Endothelial cell of umbilical vein (primary cell): Measurements from ENCODE around the gene PFKP. TPM values are rescaled to one million over a fixed set of nuclear protein-coding genes. Genes with fewer than 3 reads are reported as not detected.

Experiments
- BruUV-seq: library from RNA; stranded (reverse); fragments of 400-500 nt; replicated peaks from 2 replicates; lab custom pipeline; 2021; lab: Mats Ljungman, UMichigan
- CTCF ChIA-PET: fragments of 300-600, 350-600 bp; sonication (Branson Sonifier 250); formaldehyde crosslinking; loops from one replicate; lab custom pipeline; 2021; ENCODE audit warnings: antibody characterized with exemption, inconsistent platforms; lab: Charles Lee
- POLR2A ChIA-PET: fragments of 300-600, 350-600 bp; sonication (Branson Sonifier 250); formaldehyde crosslinking; loops from one replicate; lab custom pipeline; 2021; ENCODE audit warnings: antibody characterized with exemption, inconsistent platforms; lab: Charles Lee
- DNase-seq: peaks from one replicate; pipeline ENCODE4 v3.0.0-alpha.2; 2011; ENCODE audit warnings: low read depth, low spot score
- FAIRE-seq: peaks from 2 replicates; lab custom pipeline; 2011; peaks lifted over from hg19 to GRCh38; lab: Jason Lieb, UNC
- H2AFZ ChIP-seq: 2 replicates; pipeline ENCODE4 v1.6.0; 2012; ENCODE audit warnings: low read depth, low read length, control low read depth, inconsistent platforms
- H3K27ac ChIP-seq: 2 replicates; pipeline ENCODE4 v1.5.1; 2011; ENCODE audit warnings: low read depth, mild to moderate bottlenecking, control low read depth, low read length, moderate library complexity; ENCODE audit not compliant: insufficient read depth
- H3K27me3 ChIP-seq, 2 experiments: 2 replicates each; pipeline versions ENCODE4 v1.6.0 to v1.6.1; 2011; ENCODE audit warnings: low read length in 2 of 2, mixed read lengths in 1 of 2; ENCODE audit not compliant: control insufficient read depth in 2 of 2, insufficient read depth in 2 of 2
- H3K36me3 ChIP-seq, 2 experiments: 2 replicates in 1 of 2; 3 replicates in 1 of 2; pipeline ENCODE4 v1.5.1; 2011; ENCODE audit warnings: low read length in 2 of 2, mild to moderate bottlenecking in 1 of 2, moderate library complexity in 1 of 2; ENCODE audit not compliant: control insufficient read depth in 2 of 2, insufficient read depth in 2 of 2; ENCODE audit errors: extremely low read depth in 1 of 2
- H3K4me1 ChIP-seq: 3 replicates; pipeline ENCODE4 v1.5.1; 2011; ENCODE audit warnings: mild to moderate bottlenecking, low read length; ENCODE audit not compliant: control insufficient read depth, insufficient read depth; ENCODE audit errors: extremely low read depth
- H3K4me2 ChIP-seq: 2 replicates; pipeline ENCODE4 v1.6.1; 2011; ENCODE audit warnings: low read length, control low read depth, mixed read lengths; ENCODE audit not compliant: insufficient read depth
- H3K4me3 ChIP-seq, 3 experiments: fragments of 200-600 bp in 1 of 3; sonication (generic), shearing (Covaris generic) in 1 of 3; replicated peaks in 1 of 3; 2 replicates each; pipeline ENCODE4 v1.5.1; 2011 to 2016; ENCODE audit warnings: control low read depth in 3 of 3, low read length in 3 of 3, mild to moderate bottlenecking in 2 of 3, inconsistent platforms in 1 of 3, low read depth in 1 of 3, moderate library complexity in 1 of 3; ENCODE audit not compliant: insufficient read depth in 1 of 3
- H3K79me2 ChIP-seq: 2 replicates; pipeline ENCODE4 v1.6.0; 2012; ENCODE audit warnings: low read length, inconsistent platforms; ENCODE audit not compliant: control insufficient read depth, insufficient read depth
- H3K9ac ChIP-seq: replicated peaks from 2 replicates; pipeline ENCODE3; 2011; ENCODE audit warnings: low read length, control low read depth; ENCODE audit not compliant: insufficient read depth; ENCODE audit errors: extremely low read depth
- H3K9me1 ChIP-seq: replicated peaks from 3 replicates; pipeline ENCODE4 v1.6.0; 2011; ENCODE audit warnings: mild to moderate bottlenecking, low read length; ENCODE audit not compliant: control insufficient read depth, insufficient read depth; ENCODE audit errors: extremely low read depth
- H3K9me3 ChIP-seq: replicated peaks from 2 replicates; pipeline ENCODE4 v1.5.1; 2012; ENCODE audit warnings: low read length, inconsistent platforms; ENCODE audit not compliant: control insufficient read depth, insufficient read depth
- H4K20me1 ChIP-seq: replicated peaks from 2 replicates; pipeline ENCODE3; 2011; ENCODE audit warnings: mild to moderate bottlenecking, low read length; ENCODE audit not compliant: control insufficient read depth, insufficient read depth; ENCODE audit errors: extremely low read depth
- CTCF ChIP-seq, 2 donors: IDR thresholded peaks; 1 replicate in 1 of 2; 2 replicates in 1 of 2; pipeline ENCODE4 v1.5.1; 2011; ENCODE audit warnings: low read length in 2 of 2, mild to moderate bottlenecking in 2 of 2, moderate library complexity in 2 of 2, control low read depth in 1 of 2, inconsistent platforms in 1 of 2, low read depth in 1 of 2; ENCODE audit not compliant: insufficient read depth in 1 of 2; ENCODE audit errors: extremely low read depth in 1 of 2
- EZH2 ChIP-seq: IDR thresholded peaks from 2 replicates; pipeline ENCODE4 v1.6.1; 2012; ENCODE audit warnings: borderline replicate concordance, low read depth, mild to moderate bottlenecking, moderate library complexity, low read length, inconsistent platforms; ENCODE audit not compliant: severe bottlenecking
- FOS ChIP-seq: IDR thresholded peaks from 2 replicates; pipeline ENCODE4 v1.6.1; 2011; ENCODE audit warnings: mild to moderate bottlenecking, low read length, moderate library complexity, borderline replicate concordance; ENCODE audit not compliant: insufficient read depth
- GATA2 ChIP-seq: IDR thresholded peaks from 2 replicates; pipeline ENCODE4 v1.7.0; 2011; ENCODE audit warnings: low read depth, mild to moderate bottlenecking, moderate library complexity, mixed read lengths, low read length; ENCODE audit not compliant: insufficient read length, insufficient read depth
- MAX ChIP-seq: IDR thresholded peaks from 2 replicates; pipeline ENCODE4 v1.6.1; 2011; ENCODE audit not compliant: insufficient read depth, insufficient read length
- MYC ChIP-seq: IDR thresholded peaks from one replicate; pipeline ENCODE4 v1.6.1; 2011; ENCODE audit warnings: mild to moderate bottlenecking, low read depth, low read length
- POLR2A ChIP-seq: IDR thresholded peaks from 2 replicates; pipeline ENCODE4 v1.6.1; 2012; ENCODE audit warnings: low read depth, mild to moderate bottlenecking, control low read depth, low read length
- POLR2AphosphoS5 ChIP-seq: IDR thresholded peaks from 2 replicates; pipeline ENCODE4 v1.6.1; 2012; ENCODE audit warnings: low read depth, mild to moderate bottlenecking, control low read depth, low read length, moderate library complexity; ENCODE audit not compliant: insufficient read depth
- dilution Hi-C: fragments of 300-500 bp; cut with MboI; formaldehyde crosslinking; loops from one replicate; pipeline ENCODE4 v1.15.0; 2019; ENCODE audit warnings: low sequenced_read_pairs; ENCODE audit not compliant: extremely low pct_ligation_motif_present
- intact Hi-C: fragments of 100-400 bp; cut with micrococcal nuclease; formaldehyde crosslinking; loops from one replicate; pipeline ENCODE4 v1.10.0; 2022
- polyA plus RNA-seq, 4 experiments: library from polyadenylated mRNA; depleted of rRNA in 3 of 4; stranded (reverse) in 3 of 4; unstranded in 1 of 4; fragments of >200 nt; gene quantifications; 2 replicates each; pipeline versions ENCODE4 v1.2.1 to v1.2.3, GENCODE V29; 2011 to 2012; ENCODE audit warnings: missing spikeins in 1 of 4
- total RNA-seq: library from RNA; stranded (reverse); gene quantifications from 2 replicates; pipeline ENCODE4 v1.2.3, GENCODE V29; 2021

PFKP gene
- total and polyA plus RNA-seq, 2 donors (not counting 3 experiments of a cell fraction or from before 2014, with no cell fraction given), result 185 to 359 TPM

DNA sequence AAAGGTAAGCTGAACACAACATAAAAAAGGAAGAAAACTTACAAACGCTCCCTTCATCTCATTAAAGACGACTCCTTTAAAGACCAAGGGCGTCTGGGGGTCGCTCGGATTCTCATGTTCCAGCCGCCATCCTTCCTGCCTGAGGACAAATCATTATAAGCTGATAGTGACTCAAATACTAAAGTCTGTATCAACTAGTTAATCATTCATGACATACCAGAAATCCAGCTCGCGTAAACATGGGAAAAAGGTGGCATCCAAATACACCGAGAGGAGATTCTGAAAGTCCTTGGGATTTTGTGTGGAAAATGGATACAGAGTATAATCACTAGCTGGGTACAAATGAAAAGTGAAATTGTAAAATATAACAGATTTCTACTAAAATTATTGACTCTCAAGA is 97.8 kb downstream of the PFKP start:
- peaks cover 33 to 42% of the 10 kb centered on the region in 2 experiments for H3K36me3 ChIP-seq
- H3K9me1 ChIP-seq, result no peaks in the 10 kb centered on the region
- intact Hi-C loops, result no loop called here
- H3K27me3 ChIP-seq, result no peaks in the 10 kb centered on the region
- H2AFZ ChIP-seq, result no peak overlapping the region
- dilution Hi-C loops, result no loop called here
- H3K4me2 ChIP-seq, result no peak overlapping the region
- FAIRE-seq (peak; percentile 53), DNase-seq (no peak)
- POLR2A ChIA-PET, result no interaction called here
- no peaks in the 10 kb centered on the region for H3K4me1 ChIP-seq
- no peak overlapping the region for H3K9ac ChIP-seq
- H3K9me3 ChIP-seq, result no peaks in the 10 kb centered on the region
- H3K79me2 ChIP-seq, result peaks cover 23% of the 10 kb centered on the region
- no peak overlapping the region for H3K27ac ChIP-seq
- H4K20me1 ChIP-seq, result no peaks in the 10 kb centered on the region
- no TSS peak for BruUV-seq
- CTCF ChIA-PET, result interaction anchor here (1.1 kb wide), 1 partner anchor 28 kb away, joined by 3 read pairs; no protein-coding TSS in a partner anchor
- H3K4me3 ChIP-seq, result no peak overlapping the region
- no peak for TF ChIP-seq CTCF (IDR thresholded peaks at IDR 0.05; ENCODE audit: extremely low read depth in 1 of 2, insufficient read depth in 1 of 2, low read depth in 1 of 2, low read length in 2 of 2)
- TF ChIP-seq GATA2, result no peak
- no peak for TF ChIP-seq POLR2AphosphoS5
- no peak for TF ChIP-seq MYC
- no peak for TF ChIP-seq FOS
- TF ChIP-seq POLR2A, result no peak
- no peak for TF ChIP-seq EZH2
- TF ChIP-seq MAX, result no peak
